ENCODE results near the gene PDSS2. TPM values are rescaled to one million over a fixed set of nuclear protein-coding genes. Genes with fewer than 3 reads are reported as not detected.

Gene PDSS2
- polyA plus RNA-seq, 1 donor (not counting 4 experiments of a cell fraction or from before 2014, with no cell fraction given), result 12.5 TPM

DNA sequence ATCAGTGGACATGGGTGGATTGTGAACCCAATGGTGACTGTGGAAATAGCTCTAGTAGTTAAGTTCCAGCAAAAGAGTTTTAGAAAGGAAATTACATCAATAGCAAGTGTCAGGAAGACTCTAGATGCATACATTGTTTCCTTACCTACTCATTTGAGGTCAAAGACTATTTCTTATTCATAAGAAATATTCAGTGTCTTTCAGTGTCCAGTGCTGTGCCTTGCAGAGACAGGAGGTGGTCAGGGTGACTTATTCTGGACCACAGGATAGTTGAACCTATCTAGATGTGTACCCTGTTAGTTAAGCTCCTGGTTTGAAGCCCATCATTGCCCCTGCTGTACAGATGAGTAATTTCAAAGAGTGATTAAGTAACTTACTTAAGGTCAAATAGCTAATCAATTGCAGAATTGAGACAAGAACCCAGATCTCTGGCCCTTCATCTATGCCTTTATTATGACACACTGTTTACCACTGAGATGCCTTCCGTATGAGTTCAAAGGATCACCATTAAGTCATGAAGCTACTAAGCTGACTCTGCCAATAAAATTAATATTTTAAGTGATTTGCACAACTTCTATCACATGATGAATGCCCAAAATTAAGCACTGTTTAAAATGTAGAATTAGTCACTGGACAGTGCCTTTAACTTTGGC lies 136.1 kb downstream of the PDSS2 start:
- Histone ChIP-seq H3K9me3 (ENCODE audit: control insufficient read depth, low read depth, low read length) (no peaks in the 10 kb centered on the region), H2AFZ (ENCODE audit: control insufficient read depth, low read length) (no peak overlapping the region), H3K79me2 (ENCODE audit: control insufficient read depth, insufficient read depth, low read length) (no peaks in the 10 kb centered on the region), H3K27me3 (ENCODE audit: control insufficient read depth, extremely low read depth, insufficient read depth, low read length) (no peaks in the 10 kb centered on the region), H3K9me1 (ENCODE audit: control insufficient read depth, extremely low read depth, insufficient read depth, low read length) (no peaks in the 10 kb centered on the region), H3K36me3 (ENCODE audit: control insufficient read depth in 2 of 2, extremely low read depth in 1 of 2, insufficient read depth in 2 of 2, low read length in 2 of 2) (no peaks in the 10 kb centered on the region), H3K4me3 (ENCODE audit: control insufficient read depth in 2 of 3, extremely low read depth in 1 of 3, insufficient read depth in 2 of 3, low read depth in 1 of 3, low read length in 3 of 3) (no peak overlapping the region), H3K4me2 (ENCODE audit: control insufficient read depth, extremely low read depth, insufficient read depth, low read depth, low read length) (no peak overlapping the region), H3K27ac (ENCODE audit: control insufficient read depth, insufficient read depth, low read length) (no peak overlapping the region), H3K9ac (ENCODE audit: control insufficient read depth, extremely low read depth, insufficient read depth, low read length) (no peak overlapping the region), H3K4me1 (ENCODE audit: control insufficient read depth, extremely low read depth, insufficient read depth, low read length) (no peaks in the 10 kb centered on the region), H4K20me1 (ENCODE audit: control insufficient read depth, extremely low read depth, insufficient read depth, low read length) (no peaks in the 10 kb centered on the region)
- no peak for TF ChIP-seq EZH2 (IDR thresholded peaks at IDR 0.05; ENCODE audit: low read length)
- TF ChIP-seq, protein P1, sequence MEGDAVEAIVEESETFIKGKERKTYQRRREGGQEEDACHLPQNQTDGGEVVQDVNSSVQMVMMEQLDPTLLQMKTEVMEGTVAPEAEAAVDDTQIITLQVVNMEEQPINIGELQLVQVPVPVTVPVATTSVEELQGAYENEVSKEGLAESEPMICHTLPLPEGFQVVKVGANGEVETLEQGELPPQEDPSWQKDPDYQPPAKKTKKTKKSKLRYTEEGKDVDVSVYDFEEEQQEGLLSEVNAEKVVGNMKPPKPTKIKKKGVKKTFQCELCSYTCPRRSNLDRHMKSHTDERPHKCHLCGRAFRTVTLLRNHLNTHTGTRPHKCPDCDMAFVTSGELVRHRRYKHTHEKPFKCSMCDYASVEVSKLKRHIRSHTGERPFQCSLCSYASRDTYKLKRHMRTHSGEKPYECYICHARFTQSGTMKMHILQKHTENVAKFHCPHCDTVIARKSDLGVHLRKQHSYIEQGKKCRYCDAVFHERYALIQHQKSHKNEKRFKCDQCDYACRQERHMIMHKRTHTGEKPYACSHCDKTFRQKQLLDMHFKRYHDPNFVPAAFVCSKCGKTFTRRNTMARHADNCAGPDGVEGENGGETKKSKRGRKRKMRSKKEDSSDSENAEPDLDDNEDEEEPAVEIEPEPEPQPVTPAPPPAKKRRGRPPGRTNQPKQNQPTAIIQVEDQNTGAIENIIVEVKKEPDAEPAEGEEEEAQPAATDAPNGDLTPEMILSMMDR (optimal IDR thresholded peaks at IDR 0.05 in 1 of 3, IDR thresholded peaks at IDR 0.05 in 1 of 3, conservative IDR thresholded peaks at IDR 0.05 in 1 of 3; ENCODE audit: extremely low read depth in 1 of 3, insufficient read depth in 2 of 3, low read length in 3 of 3), result no peak
- DNase-seq (ENCODE audit: low read depth, low spot score) (no peak), FAIRE-seq (no peak)
- dilution Hi-C loops (cut with MboI; ENCODE audit: extremely low pct_ligation_motif_present, low sequenced_read_pairs), result no loop called here

DNA sequence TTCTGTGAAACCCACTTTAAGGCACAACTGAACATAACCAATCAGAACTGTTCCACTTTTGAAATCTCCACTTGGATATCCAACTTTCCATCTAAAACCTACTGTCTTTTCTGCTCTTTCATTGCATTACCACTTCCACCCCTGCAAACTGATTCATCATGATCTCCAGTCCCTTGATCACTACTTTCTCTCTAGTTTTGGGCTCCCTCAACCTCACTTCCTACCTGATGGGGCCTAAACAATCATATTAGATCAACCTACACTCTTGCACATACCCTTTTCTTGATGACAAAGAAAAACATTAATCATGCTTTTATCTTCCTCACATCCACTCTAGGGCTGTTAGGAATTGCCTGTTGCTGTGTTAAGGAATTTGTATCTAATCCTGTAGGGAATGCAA lies 137.6 kb downstream of the PDSS2 start:
- FAIRE-seq (no peak), DNase-seq (ENCODE audit: low read depth, low spot score) (no peak)
- Histone ChIP-seq H3K36me3 (ENCODE audit: control insufficient read depth in 2 of 2, extremely low read depth in 1 of 2, insufficient read depth in 2 of 2, low read length in 2 of 2) (no peaks in the 10 kb centered on the region), H3K4me2 (ENCODE audit: control insufficient read depth, extremely low read depth, insufficient read depth, low read depth, low read length) (no peak overlapping the region), H3K27ac (ENCODE audit: control insufficient read depth, insufficient read depth, low read length) (no peak overlapping the region), H3K79me2 (ENCODE audit: control insufficient read depth, insufficient read depth, low read length) (no peaks in the 10 kb centered on the region), H4K20me1 (ENCODE audit: control insufficient read depth, extremely low read depth, insufficient read depth, low read length) (no peaks in the 10 kb centered on the region), H3K27me3 (ENCODE audit: control insufficient read depth, extremely low read depth, insufficient read depth, low read length) (no peaks in the 10 kb centered on the region), H3K9me1 (ENCODE audit: control insufficient read depth, extremely low read depth, insufficient read depth, low read length) (no peaks in the 10 kb centered on the region), H2AFZ (ENCODE audit: control insufficient read depth, low read length) (no peak overlapping the region), H3K9ac (ENCODE audit: control insufficient read depth, extremely low read depth, insufficient read depth, low read length) (no peak overlapping the region), H3K9me3 (ENCODE audit: control insufficient read depth, low read depth, low read length) (no peaks in the 10 kb centered on the region), H3K4me1 (ENCODE audit: control insufficient read depth, extremely low read depth, insufficient read depth, low read length) (no peaks in the 10 kb centered on the region), H3K4me3 (ENCODE audit: control insufficient read depth in 2 of 3, extremely low read depth in 1 of 3, insufficient read depth in 2 of 3, low read depth in 1 of 3, low read length in 3 of 3) (no peak overlapping the region)
- TF ChIP-seq, protein P1 (optimal IDR thresholded peaks at IDR 0.05 in 1 of 3, IDR thresholded peaks at IDR 0.05 in 1 of 3, conservative IDR thresholded peaks at IDR 0.05 in 1 of 3; ENCODE audit: extremely low read depth in 1 of 3, insufficient read depth in 2 of 3, low read length in 3 of 3), result no peak
- no peak for TF ChIP-seq EZH2 (IDR thresholded peaks at IDR 0.05; ENCODE audit: low read length)
- dilution Hi-C loops (cut with MboI; ENCODE audit: extremely low pct_ligation_motif_present, low sequenced_read_pairs), result no loop called here

Measured in keratinocyte (primary cell).